ENCODE data around the gene GLG1. TPM values are rescaled to one million over a fixed set of nuclear protein-coding genes. Genes with fewer than 3 reads are reported as not detected.
"Not testable (repeated sequence)": the region's sequence is repeated elsewhere in the genome, so short reads cannot be mapped to it uniquely, and the experiment has no call there.

Gene GLG1
- total RNA-seq, 1 donor from 2014 or later: 58.5 TPM

DNA sequence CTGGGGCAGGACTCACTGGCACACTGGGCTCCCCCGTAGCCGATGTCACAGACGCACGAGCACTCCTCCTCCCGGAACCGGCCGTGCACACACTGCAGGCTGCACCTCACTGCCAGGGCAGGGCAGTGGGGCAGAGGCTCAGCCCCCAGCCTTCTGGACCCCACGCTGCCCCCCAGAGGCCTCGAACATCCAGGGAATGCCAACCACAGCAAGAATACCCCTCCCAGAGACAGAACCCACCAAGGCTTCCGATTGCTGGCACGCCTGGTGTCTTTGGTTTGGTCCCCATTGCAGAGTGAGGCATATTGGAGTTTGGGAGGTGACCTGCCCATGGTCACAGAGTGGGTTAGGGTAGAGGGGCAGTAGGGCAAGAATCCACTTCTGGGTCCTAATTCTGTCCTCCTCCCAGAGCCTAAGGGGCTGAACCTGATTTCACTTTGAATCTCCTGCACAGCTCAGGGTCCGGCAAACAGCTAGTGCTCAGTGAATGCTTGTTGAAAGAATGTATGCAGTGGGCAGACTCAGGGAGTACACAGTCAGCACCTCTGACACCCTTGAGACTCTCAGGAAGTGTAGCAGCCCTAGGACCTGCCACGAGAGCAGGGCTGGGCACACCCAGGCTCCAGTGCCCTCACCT lies 194.7 kb downstream of the GLG1 start:
- not testable (repeated sequence) for DNase-seq (ENCODE audit: low read depth in 2 of 2)

DNA sequence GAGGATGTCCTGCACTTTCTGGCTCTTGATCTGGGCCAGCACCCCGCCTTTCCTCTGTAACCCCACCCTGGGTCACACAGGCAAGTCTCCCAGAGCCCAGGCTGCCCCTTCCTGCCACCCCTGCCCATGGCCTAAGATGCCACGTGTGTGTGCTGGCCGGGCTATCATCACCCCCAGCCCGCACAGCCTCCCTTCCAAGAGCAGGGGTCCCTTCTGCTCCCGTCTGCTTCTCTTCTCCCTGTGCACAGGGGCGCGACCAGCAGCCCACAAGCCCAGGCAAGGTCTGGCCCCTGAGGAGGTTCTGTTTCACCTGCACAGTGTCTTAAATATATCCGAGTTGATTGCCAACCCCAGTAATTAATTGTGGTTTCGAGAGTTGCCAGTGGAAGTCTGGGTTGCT lies 195.9 kb downstream of the GLG1 start:
- DNase-seq (ENCODE audit: low read depth in 2 of 2): not testable (repeated sequence)

DNA sequence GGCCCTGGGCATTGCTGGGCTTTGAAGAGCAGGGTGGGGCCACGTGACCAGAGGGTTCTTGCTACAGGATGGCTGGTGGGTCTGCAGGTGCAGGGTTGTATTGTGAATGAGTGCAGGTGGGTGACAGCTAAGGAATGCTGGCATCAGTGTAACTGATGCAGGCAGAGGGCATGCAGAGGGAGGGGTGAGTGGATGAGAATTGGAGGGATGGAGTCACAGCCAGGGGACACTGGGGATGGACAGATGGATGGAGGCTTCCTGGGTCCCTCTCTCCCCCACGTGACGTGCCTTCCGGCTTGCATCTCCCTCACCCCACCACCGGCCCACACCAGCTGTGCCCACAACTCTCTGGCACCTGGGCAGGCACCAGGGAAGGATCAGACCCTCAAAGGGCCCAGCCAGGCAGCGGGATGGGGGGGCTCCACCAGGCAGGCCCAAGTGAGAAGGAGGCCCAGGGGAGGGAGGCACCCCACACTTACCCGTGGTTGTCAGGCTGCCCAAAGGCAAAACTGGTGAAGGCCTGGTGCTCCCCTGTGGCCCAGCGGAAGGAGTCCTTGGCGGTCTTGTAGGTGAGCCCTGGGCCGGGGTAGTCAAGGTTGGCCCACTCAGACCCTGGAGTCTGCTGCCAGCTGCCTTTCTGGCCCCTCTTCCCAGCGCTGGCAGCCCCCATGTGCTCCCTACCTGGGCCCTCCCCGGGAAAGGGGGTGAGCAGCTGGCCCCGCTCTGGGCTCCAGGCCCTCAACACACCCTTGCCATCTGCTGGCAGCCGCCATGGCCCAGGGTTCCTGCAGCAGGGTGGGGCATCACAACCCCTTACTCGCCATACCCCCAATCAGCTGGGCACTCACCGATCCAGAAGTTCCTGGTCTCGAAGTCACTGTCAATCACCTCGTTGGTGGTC lies 196.6 kb downstream of the GLG1 start:
- not testable (repeated sequence) for DNase-seq (ENCODE audit: low read depth in 2 of 2)

DNA sequence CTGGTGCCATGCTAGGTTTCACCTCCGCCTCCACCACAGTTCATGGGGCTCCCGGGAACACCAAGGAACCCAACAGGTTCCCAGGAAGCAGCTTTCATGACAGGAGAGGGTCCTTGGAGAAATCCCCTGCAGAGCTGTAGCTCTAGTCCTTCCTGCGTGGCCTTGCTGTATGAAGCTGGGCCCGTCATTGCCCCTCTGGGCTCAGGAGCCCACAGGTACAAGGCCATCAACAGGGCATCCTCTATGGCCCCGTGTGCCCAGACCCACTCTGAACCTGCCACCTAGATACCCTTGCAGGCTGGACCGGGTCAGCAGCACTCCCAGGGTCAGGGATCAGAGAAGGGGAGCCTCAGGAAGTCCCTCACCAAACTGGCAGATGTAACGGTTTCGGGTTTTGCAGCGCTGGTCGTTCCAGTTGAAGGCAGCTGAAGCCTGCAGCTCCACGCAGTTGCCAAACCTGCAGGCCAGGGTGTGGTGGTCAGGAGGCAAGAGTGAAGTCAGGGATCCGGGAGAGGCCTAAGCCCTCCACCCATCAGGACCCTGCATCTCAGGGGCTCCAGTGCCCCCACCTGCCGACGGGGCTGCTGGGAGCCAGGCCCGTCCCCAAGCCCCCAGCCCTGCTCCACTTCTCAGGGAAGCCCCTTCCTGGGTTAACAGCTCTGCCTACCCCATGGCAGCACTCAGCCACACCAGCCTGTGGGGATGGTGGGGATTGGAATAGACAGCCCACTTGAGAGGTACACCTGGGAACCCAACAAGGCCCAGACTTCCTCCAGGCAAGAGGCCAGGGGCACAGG lies 197.5 kb downstream of the GLG1 start:
- peak in 1 of 2 donors; percentile 0 for DNase-seq (ENCODE audit: low read depth in 2 of 2)

DNA sequence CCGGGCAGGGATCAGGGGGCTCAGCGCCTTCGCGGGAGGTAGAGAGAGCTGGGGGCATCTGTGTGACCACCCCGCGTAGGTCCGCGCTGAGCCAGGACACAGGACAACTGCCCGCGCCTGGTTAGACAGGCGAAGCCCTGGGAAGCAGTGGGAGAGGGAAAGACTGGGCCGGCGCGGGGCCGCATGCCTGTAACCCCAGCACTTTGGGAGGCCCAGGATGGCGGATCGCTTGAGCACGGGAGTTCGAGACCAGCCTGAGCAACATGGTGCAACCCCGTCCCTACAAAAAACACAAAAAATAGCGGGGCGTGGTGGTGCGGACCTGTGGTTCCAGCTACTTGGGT lies 199.6 kb downstream of the GLG1 start:
- DNase-seq (ENCODE audit: low read depth in 2 of 2): peak; percentile 5 to 20

DNA sequence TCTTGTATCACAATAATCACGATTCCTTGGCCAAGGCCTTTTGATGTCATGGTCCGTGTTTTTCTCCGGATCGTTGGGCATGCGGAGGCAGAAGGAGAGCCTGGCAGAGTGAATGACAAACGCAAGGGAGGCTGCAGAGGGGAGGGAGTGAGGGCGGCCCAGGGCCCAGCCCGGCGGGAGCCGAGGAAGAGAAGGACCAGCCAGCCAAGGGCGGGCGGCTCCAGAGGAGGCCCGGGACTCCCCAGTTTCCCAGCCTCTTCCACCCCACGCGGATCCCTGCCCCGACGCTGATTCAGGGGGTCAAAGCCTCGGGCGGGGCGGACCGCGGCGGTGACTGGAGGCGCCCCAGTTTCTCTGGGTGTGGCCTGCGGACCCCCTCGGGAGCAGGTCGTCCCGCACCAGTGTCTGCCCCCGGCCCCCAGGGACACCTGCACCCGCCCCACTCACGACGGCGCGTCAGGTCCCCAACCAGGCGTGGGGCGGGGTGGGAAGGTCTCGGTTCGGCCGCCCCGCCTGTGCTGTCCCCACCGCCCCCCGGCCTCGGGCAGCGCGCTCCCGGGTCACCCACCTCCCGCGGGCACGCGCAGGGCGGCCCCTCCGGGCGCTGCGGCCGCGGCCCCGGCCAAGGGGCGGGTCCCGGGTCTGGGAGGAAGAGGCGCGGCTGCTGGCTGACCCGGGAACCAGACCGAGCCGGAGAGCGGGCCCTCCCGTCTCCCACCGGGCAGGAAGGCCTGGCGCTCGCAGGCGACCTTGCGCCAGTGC lies 200.1 kb downstream of the GLG1 start:
- DNase-seq (ENCODE audit: low read depth in 2 of 2): not testable (repeated sequence)

DNA sequence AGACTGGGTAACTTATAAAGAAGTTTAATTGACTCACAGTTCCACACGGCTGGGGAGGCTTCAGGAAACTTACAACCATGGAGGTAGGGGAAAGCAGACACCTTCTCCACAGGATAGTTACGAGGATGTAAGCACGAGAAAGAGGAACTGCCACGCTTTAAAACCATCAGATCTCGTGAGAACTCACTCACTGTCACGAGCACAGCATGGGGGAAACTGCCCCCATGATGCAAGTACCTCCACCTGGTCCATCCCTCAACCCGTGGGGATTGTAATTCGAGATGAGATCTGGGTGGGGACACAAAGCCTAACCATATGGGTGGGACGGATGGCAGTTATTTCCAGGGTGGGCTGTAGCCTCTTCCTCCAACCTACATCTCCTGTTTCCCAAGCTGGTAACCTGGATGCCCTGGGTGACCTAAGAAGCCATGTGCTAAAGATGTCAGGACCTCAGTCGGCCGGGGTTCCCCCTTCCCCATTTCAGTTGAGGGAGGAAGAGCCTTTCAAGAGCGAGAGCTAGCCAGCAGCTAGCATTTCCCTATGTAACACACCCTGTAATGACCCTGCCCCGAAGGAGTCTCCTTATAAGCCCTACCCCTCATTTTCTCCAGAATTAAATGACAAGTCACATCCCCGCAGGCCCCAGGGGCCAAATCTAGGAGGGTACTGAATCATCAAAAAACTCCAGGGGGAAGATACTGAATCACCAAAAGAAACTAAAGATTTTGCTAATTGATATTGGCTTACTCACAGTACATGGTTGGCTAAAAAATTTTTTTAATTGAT lies 202.6 kb downstream of the GLG1 start:
- DNase-seq (ENCODE audit: low read depth in 2 of 2): not testable (repeated sequence)

DNA sequence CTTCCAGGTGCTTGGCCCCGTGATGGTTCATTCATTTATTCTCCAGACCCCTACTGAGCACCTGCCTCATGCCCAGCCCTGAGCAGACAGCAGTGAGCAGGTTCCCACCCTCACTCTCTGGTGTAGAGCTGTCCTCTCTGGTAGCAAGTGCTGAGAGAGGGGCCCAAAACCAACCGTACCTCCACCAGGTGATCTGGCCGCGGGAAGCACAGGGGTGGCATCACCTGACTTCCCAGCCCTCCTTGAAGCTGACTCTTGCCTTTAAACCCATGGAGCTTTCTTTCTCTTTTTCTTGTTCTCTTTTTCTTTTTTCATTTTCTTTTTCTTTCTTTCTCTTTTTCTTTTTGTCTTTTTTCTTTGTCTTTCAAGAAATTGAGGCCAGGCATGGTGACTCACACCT lies 206.7 kb downstream of the GLG1 start:
- not testable (repeated sequence) for DNase-seq (ENCODE audit: low read depth in 2 of 2)

DNA sequence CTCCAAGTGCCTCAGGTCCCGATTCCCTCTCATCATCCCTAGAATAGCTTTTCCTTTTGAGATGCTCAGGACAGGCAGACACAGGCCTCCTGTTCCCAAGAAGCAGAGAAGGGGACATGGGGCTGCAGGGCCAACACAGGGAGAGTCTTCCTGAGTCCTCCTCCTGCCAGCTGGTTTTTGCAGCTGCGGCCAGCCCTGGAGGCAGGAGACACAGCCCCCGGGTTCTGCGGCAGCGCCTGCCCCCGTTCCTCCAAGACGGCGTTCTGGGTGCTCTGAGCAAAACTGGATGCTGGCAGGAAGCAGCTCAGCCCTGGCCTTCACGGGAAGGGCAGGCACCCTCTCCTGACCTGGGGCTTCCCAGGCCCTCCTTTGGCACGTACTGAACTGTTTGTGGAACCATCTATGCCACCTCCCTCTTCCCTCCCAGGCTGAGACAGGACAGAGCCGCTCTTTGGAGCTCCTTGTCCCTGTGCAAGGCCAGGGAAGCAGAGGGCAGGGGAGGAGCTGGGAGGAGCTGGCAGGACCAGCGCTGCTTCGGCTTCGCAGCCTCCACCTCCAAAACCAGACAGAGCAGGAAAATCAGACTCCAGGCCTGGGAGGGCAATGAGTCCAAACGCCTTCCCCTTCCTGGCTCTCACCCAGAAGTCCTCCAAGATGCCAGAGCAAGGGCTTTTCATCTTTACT lies 208.6 kb downstream of the GLG1 start:
- DNase-seq (ENCODE audit: low read depth in 2 of 2): not testable (repeated sequence)

Other genes with a start within 250 kb of the GLG1 start
- gene NPIPB15, start 230.8 kb downstream of the GLG1 start, total RNA-seq: not detected in 2 replicates
- under 0.01 and 0.22 TPM in 2 replicates for gene CLEC18B, start 185.6 kb downstream of the GLG1 start, total RNA-seq
- gene RFWD3, start 59.8 kb upstream of the GLG1 start, total RNA-seq: 13.7 and 16.7 TPM in 2 replicates
- gene MLKL, start 93.7 kb upstream of the GLG1 start, total RNA-seq: 8.9 and 10.9 TPM in 2 replicates
- gene FA2H, start 167.7 kb upstream of the GLG1 start, total RNA-seq: not detected in 2 replicates